GM12878 (cell line): ENCODE measurements around the gene OPCML. TPM values are rescaled to one million over a fixed set of nuclear protein-coding genes. Genes with fewer than 3 reads are reported as not detected.

Experiments
- ATAC-seq: fragments of 200-7000 bp; cut with Tn5 transposase; 3 replicates; pipeline ENCODE4 v1.9.1; 2020; ENCODE audit warnings: mild to moderate bottlenecking, moderate library complexity
- BruUV-seq: library from RNA; stranded (reverse); fragments of 400-500 nt; replicated peaks from 2 replicates; lab custom pipeline; 2021; lab: Mats Ljungman, UMichigan
- CTCF ChIA-PET: fragments of 300-600 bp; sonication (Branson Sonifier 250); formaldehyde crosslinking; extraction: SDS; loops from one replicate; lab custom pipeline; 2021; ENCODE audit warnings: inconsistent platforms; lab: Yijun Ruan, JAX
- POLR2A ChIA-PET: fragments of 350-600 bp; formaldehyde crosslinking; extraction: SDS; loops from one replicate; lab custom pipeline; 2021; ENCODE audit warnings: inconsistent platforms; lab: Charles Lee
- RAD21 ChIA-PET: fragments of 300-600 bp; sonication (Branson Sonifier 250); formaldehyde crosslinking; loops from one replicate; lab custom pipeline; 2023; ENCODE audit warnings: antibody characterized with exemption; ENCODE audit not compliant: unreplicated experiment; lab: Charles Lee
- SMC1A ChIA-PET: fragments of 300-600 bp; sonication (Branson Sonifier 250); formaldehyde crosslinking; loops from one replicate; lab custom pipeline; 2023; ENCODE audit not compliant: unreplicated experiment, uncharacterized antibody; lab: Charles Lee
- DNase-seq: peaks from one replicate; pipeline ENCODE4 v3.0.0-alpha.2; 2011; ENCODE audit warnings: low read depth, low spot score
- FAIRE-seq: peaks from 3 replicates; lab custom pipeline; 2011; peaks lifted over from hg19 to GRCh38; lab: Jason Lieb, UNC
- H2AFZ ChIP-seq: 2 replicates; pipeline ENCODE4 v1.6.0; 2011; ENCODE audit warnings: low read depth, low read length, control low read depth; ENCODE audit not compliant: control insufficient read depth
- H3K27ac ChIP-seq: 2 replicates; pipeline ENCODE4 v1.5.1; 2011; ENCODE audit warnings: control low read depth; ENCODE audit not compliant: control insufficient read depth, insufficient read depth
- H3K27me3 ChIP-seq, 2 experiments: replicated peaks in 1 of 2; 2 replicates each; pipeline versions ENCODE4 v1.6.0 to v1.6.1; 2011; ENCODE audit warnings: low read length in 1 of 2; ENCODE audit not compliant: control insufficient read depth in 2 of 2, insufficient read depth in 2 of 2
- H3K36me3 ChIP-seq, 2 experiments: 2 replicates each; pipeline ENCODE4 v1.5.1; 2011; ENCODE audit warnings: low read length in 1 of 2; ENCODE audit not compliant: control insufficient read depth in 2 of 2, insufficient read depth in 2 of 2
- H3K4me1 ChIP-seq: 2 replicates; pipeline ENCODE4 v1.6.1; 2011; ENCODE audit warnings: mild to moderate bottlenecking, low read length, moderate library complexity, mixed read lengths; ENCODE audit not compliant: control insufficient read depth, insufficient read depth
- H3K4me2 ChIP-seq: 2 replicates; pipeline ENCODE4 v1.6.0; 2011; ENCODE audit warnings: control low read depth; ENCODE audit not compliant: control insufficient read depth, insufficient read depth
- H3K4me3 ChIP-seq: fragments of 200-600 bp; sonication (generic); 2 replicates; pipeline ENCODE4 v1.5.1; 2016
- H3K79me2 ChIP-seq: 2 replicates; pipeline ENCODE4 v1.6.0; 2011; ENCODE audit warnings: low read length; ENCODE audit not compliant: control insufficient read depth, insufficient read depth
- H3K9ac ChIP-seq: 2 replicates; pipeline ENCODE4 v1.8.0; 2011; ENCODE audit warnings: low read length, control low read depth, mixed read lengths; ENCODE audit not compliant: control insufficient read depth, insufficient read depth
- H3K9me3 ChIP-seq: replicated peaks from 3 replicates; pipeline ENCODE4 v1.5.1; 2011; ENCODE audit warnings: mild to moderate bottlenecking, low read length; ENCODE audit not compliant: control insufficient read depth, insufficient read depth
- H4K20me1 ChIP-seq: 2 replicates; pipeline ENCODE4 v1.6.0; 2011; ENCODE audit not compliant: control insufficient read depth, insufficient read depth
- CBX5 ChIP-seq: sonication (generic); IDR thresholded peaks from 2 replicates; pipeline ENCODE4 v1.6.1; 2016; ENCODE audit warnings: low read depth, moderate library complexity, mild to moderate bottlenecking, inconsistent platforms
- CUX1 ChIP-seq: IDR thresholded peaks from 2 replicates; pipeline ENCODE4 v1.6.1; 2012; ENCODE audit warnings: improper control_type of control experiment, low read depth, low read length; ENCODE audit not compliant: insufficient replicate concordance
- FOXM1 ChIP-seq: IDR thresholded peaks from 2 replicates; pipeline ENCODE4 v1.6.1; 2012; ENCODE audit warnings: low read depth, mild to moderate bottlenecking, inconsistent platforms, low read length, moderate library complexity
- PAX8 ChIP-seq: fragments of 450-650 bp; IDR thresholded peaks from 2 replicates; pipeline ENCODE4 v1.6.1; 2017; ENCODE audit warnings: mild to moderate bottlenecking, moderate library complexity
- PKNOX1 ChIP-seq: fragments of 450-650 bp; IDR thresholded peaks from 2 replicates; pipeline ENCODE4 v1.6.1; 2016; ENCODE audit warnings: mild to moderate bottlenecking
- POU2F2 ChIP-seq: IDR thresholded peaks from 3 replicates; pipeline ENCODE4 v1.6.1; 2011; ENCODE audit warnings: low read depth, mild to moderate bottlenecking, low read length, borderline replicate concordance
- SKIL ChIP-seq: fragments of 450-650 bp; IDR thresholded peaks from 2 replicates; pipeline ENCODE4 v1.6.1; 2017; ENCODE audit warnings: mild to moderate bottlenecking, low read depth, inconsistent platforms; ENCODE audit not compliant: poor library complexity, severe bottlenecking
- ZBTB4 ChIP-seq: fragments of 450-650 bp; formaldehyde crosslinking; IDR thresholded peaks from 2 replicates; pipeline ENCODE4 v1.4.0; 2022; ENCODE audit warnings: mild to moderate bottlenecking, moderate library complexity
- ZNF274 ChIP-seq: IDR thresholded peaks from one replicate; pipeline ENCODE4 v1.8.0; 2011; ENCODE audit not compliant: insufficient read length, insufficient read depth
- WGBS: methylation state at CpG from one replicate; pipeline ENCODE4 v1.1.6; 2016; ENCODE audit warnings: low lambda C conversion rate; ENCODE audit not compliant: insufficient replicate concordance, insufficient coverage; ENCODE audit errors: missing lambda C conversion rate; 5-methylcytosine and 5-hydroxymethylcytosine counted together
- in situ Hi-C: fragments of 300-500 bp; cut with MboI; formaldehyde crosslinking; loops from 9 replicates; pipeline ENCODE4 v1.14.3; 2018; ENCODE audit warnings: mixed read lengths
- intact Hi-C: fragments of 100-400 bp; cut with micrococcal nuclease; formaldehyde crosslinking; loops from one replicate; pipeline ENCODE4 v1.14.2; 2022; ENCODE audit not compliant: unreplicated experiment
- polyA plus RNA-seq, 11 experiments: library from polyadenylated mRNA; depleted of rRNA in 4 of 11; unstranded in 6 of 11; stranded (reverse) in 5 of 11; fragments of >200 nt; fragmentation: Nextera tagmentation in 4 of 11; fragmentation: Illumina TruSeq in 1 of 11; extraction: Ambion mirVana in 4 of 11; extraction: Trizol in 1 of 11; gene quantifications; 1 replicate in 1 of 11; 2 replicates in 10 of 11; pipeline versions ENCODE4 v1.2.1 to v1.2.3, GENCODE V29; 2011 to 2016; ENCODE audit warnings: inconsistent platforms in 2 of 11, missing spikeins in 2 of 11, low read depth in 1 of 11
- total RNA-seq, 4 experiments: library from RNA; depleted of rRNA in 3 of 4; stranded (reverse); fragments of >200 nt in 3 of 4; fragmentation: Illumina TruSeq in 1 of 4; extraction: Trizol in 1 of 4; gene quantifications; 2 replicates each; pipeline versions ENCODE4 v1.2.1 to v1.2.3, GENCODE V29; 2013 to 2021
- TF ChIP-seq, protein P1 (sequence below): IDR thresholded peaks from 2 replicates; pipeline ENCODE4 v1.6.1; 2011; ENCODE audit warnings: borderline replicate concordance, low read depth, mild to moderate bottlenecking, moderate library complexity, low read length; ENCODE audit not compliant: insufficient read depth, poor library complexity, severe bottlenecking

Gene OPCML
- total and polyA plus RNA-seq, 10 of the 15 experiments (the other 5 are each of a cell fraction or from before 2014, with no cell fraction given) = 0.84 TPM; not detected in 9

GRCh38 chr11:132892876-132893275 is 639.4 kb downstream of the OPCML start:
- Histone ChIP-seq H2AFZ (no peak overlapping the region), H3K36me3 (no peaks in the 10 kb centered on the region), H3K9me3 (no peaks in the 10 kb centered on the region), H3K4me2 (no peak overlapping the region), H3K4me3 (no peak overlapping the region), H3K4me1 (no peaks in the 10 kb centered on the region), H3K79me2 (no peaks in the 10 kb centered on the region), H3K27ac (no peak overlapping the region), H3K9ac (no peak overlapping the region), H4K20me1 (no peaks in the 10 kb centered on the region), H3K27me3 (no peaks in the 10 kb centered on the region)
- RAD21 ChIA-PET = no interaction called here
- FAIRE-seq (no peak), DNase-seq (no peak), ATAC-seq (no peak)
- intact Hi-C loops = no loop called here
- in situ Hi-C loops = no loop called here
- SMC1A ChIA-PET = interaction anchor here (1.4 to 1.5 kb wide), 2 partner anchors 12 to 48 kb away, joined by 5 read pairs; no protein-coding TSS in a partner anchor
- BruUV-seq = no TSS peak
- WGBS = 14% methylated on average over 5 of the region's 5 CpGs
- CTCF ChIA-PET = no interaction called here
- POLR2A ChIA-PET = no interaction called here
- TF ChIP-seq SKIL (no peak), FOXM1 (no peak), ZBTB4 (CRISPR knock-in tag) (no peak), PAX8 (no peak), ZNF274 (no peak), PKNOX1 (no peak), CBX5 (no peak), POU2F2 (no peak), CUX1 (no peak)
- TF ChIP-seq, protein P1, sequence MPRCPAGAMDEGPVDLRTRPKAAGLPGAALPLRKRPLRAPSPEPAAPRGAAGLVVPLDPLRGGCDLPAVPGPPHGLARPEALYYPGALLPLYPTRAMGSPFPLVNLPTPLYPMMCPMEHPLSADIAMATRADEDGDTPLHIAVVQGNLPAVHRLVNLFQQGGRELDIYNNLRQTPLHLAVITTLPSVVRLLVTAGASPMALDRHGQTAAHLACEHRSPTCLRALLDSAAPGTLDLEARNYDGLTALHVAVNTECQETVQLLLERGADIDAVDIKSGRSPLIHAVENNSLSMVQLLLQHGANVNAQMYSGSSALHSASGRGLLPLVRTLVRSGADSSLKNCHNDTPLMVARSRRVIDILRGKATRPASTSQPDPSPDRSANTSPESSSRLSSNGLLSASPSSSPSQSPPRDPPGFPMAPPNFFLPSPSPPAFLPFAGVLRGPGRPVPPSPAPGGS = no peak
